HG03469 (cell line): Measurements from ENCODE around the gene OR8G5.
"Not testable (repeated sequence)": the region's sequence is repeated elsewhere in the genome, so short reads cannot be mapped to it uniquely, and the experiment has no call there.

Source experiments
- ATAC-seq: cut with Tn5 transposase; IDR thresholded peaks from one replicate; pipeline ENCODE4 v1.9.1; 2021; ENCODE audit warnings: mild to moderate bottlenecking, moderate library complexity, moderate number of reproducible peaks; ENCODE audit not compliant: unreplicated experiment

OR8G5 gene

GRCh38 chr11:124256076-124256475 is at the start of gene OR8G5:
Gene OR8G5, plus strand, starts transcription at chr11:124256376. Its CDS starts 8,556 bp downstream, at chr11:124264932.
- no peak for ATAC-seq

GRCh38 chr11:124207102-124207792 is 48.9 kb upstream of the OR8G5 start:
- ATAC-seq, result no peak

- no peak for ATAC-seq
Measured at GRCh38 chr11:124209824-124210357, 46.3 kb upstream of the OR8G5 start.

- ATAC-seq, result no peak
Measured at GRCh38 chr11:124210421-124210820, 45.8 kb upstream of the OR8G5 start.

GRCh38 chr11:124211321-124211720 is 44.9 kb upstream of the OR8G5 start:
- no peak for ATAC-seq

GRCh38 chr11:124214027-124214426 is 42.1 kb upstream of the OR8G5 start:
- ATAC-seq, result no peak

GRCh38 chr11:124219126-124219525 is 37.0 kb upstream of the OR8G5 start:
- ATAC-seq, result no peak

- ATAC-seq, result no peak
Measured at GRCh38 chr11:124222407-124222806, 33.8 kb upstream of the OR8G5 start.

- not testable (repeated sequence) for ATAC-seq
Measured at GRCh38 chr11:124224618-124225423, 31.4 kb upstream of the OR8G5 start.

- no peak for ATAC-seq
Measured at GRCh38 chr11:124225471-124225870, 30.7 kb upstream of the OR8G5 start.

- ATAC-seq, result no peak
Measured at GRCh38 chr11:124233376-124233775, 22.8 kb upstream of the OR8G5 start.

GRCh38 chr11:124238512-124238911 is 17.7 kb upstream of the OR8G5 start:
- no peak for ATAC-seq

GRCh38 chr11:124240621-124241397 is 15.4 kb upstream of the OR8G5 start, which contains the start of gene OR8G1:
Gene OR8G1, plus strand, starts transcription at chr11:124241095. Its CDS starts 8,581 bp downstream, at chr11:124249676.
- no peak for ATAC-seq

- not testable (repeated sequence) for ATAC-seq
Measured at GRCh38 chr11:124249869-124250268, 6.3 kb upstream of the OR8G5 start.

- not testable (repeated sequence) for ATAC-seq
Measured at GRCh38 chr11:124265041-124265440, 8.9 kb downstream of the OR8G5 start.

- not testable (repeated sequence) for ATAC-seq
Measured at GRCh38 chr11:124270886-124271285, 14.7 kb downstream of the OR8G5 start.

- ATAC-seq, result no peak
Measured at GRCh38 chr11:124274000-124274399, 17.8 kb downstream of the OR8G5 start.

GRCh38 chr11:124276081-124276480 is 19.9 kb downstream of the OR8G5 start:
- no peak for ATAC-seq

GRCh38 chr11:124277207-124277606 is 21.0 kb downstream of the OR8G5 start:
- no peak for ATAC-seq

GRCh38 chr11:124277804-124278203 is 21.6 kb downstream of the OR8G5 start:
- ATAC-seq, result no peak

GRCh38 chr11:124278261-124278660 is 22.1 kb downstream of the OR8G5 start:
- ATAC-seq, result no peak
